ENCODE results near the gene DNAH12. TPM values are rescaled to one million over a fixed set of nuclear protein-coding genes. Genes with fewer than 3 reads are reported as not detected.
A peak's percentile ranks its signal among the peaks of the same experiment; 100 is the strongest.
"Not testable (repeated sequence)": the region's sequence is repeated elsewhere in the genome, so short reads cannot be mapped to it uniquely, and the experiment has no call there.

DNAH12 gene
- polyA plus RNA-seq, 3 donors: 0.03 TPM; not detected in 2

GRCh38 chr3:57451150-57451846 is 92.8 kb downstream of the DNAH12 start:
- H3K4me3 ChIP-seq (replicated peaks in 1 of 3; ENCODE audit: low read depth in 2 of 3, low read length in 3 of 3): no peak overlapping the region
- no peak overlapping the region for H3K4me2 ChIP-seq (replicated peaks; ENCODE audit: extremely low read depth, low read length, poor library complexity, severe bottlenecking)
- no peaks in the 10 kb centered on the region for H3K4me1 ChIP-seq (ENCODE audit: control insufficient read depth in 1 of 2, insufficient read depth in 2 of 2, low read length in 2 of 2)
- no peaks in the 10 kb centered on the region for H3K36me3 ChIP-seq (replicated peaks in 1 of 2; ENCODE audit: control insufficient read depth in 1 of 2, insufficient read depth in 2 of 2, low read length in 2 of 2)
- WGBS (ENCODE audit: insufficient coverage): 98% methylated on average over 4 of the region's 14 CpGs
- no peaks in the 10 kb centered on the region for H3K9me3 ChIP-seq (replicated peaks in 1 of 2; ENCODE audit: control insufficient read depth in 1 of 2, insufficient read depth in 1 of 2, low read length in 2 of 2)
- H3K4me3 Mint-ChIP-seq: no peak overlapping the region
- no peak overlapping the region for H3K27ac ChIP-seq (ENCODE audit: low read depth in 1 of 2, low read length in 2 of 2)
- intact Hi-C loops (cut with micrococcal nuclease): no loop called here
- no peak overlapping the region for H3K9ac ChIP-seq (ENCODE audit: insufficient read depth, low read length, poor library complexity, severe bottlenecking)
- H3K27me3 ChIP-seq (ENCODE audit: control insufficient read depth in 2 of 2, insufficient read depth in 2 of 2, low read length in 2 of 2): no peaks in the 10 kb centered on the region
- H2AFZ ChIP-seq (ENCODE audit: insufficient read depth, low read depth, low read length, poor library complexity, severe bottlenecking): no peak overlapping the region
- peaks cover 0 to 2% (median 2%) of the 10 kb centered on the region in 3 donors for H3K27me3 Mint-ChIP-seq (ENCODE audit: low read depth in 3 of 3)
- no peak for DNase-seq
- peaks cover 0 to 11% (median 0%) of the 10 kb centered on the region in 7 donors for H3K9me3 Mint-ChIP-seq
- no peaks in the 10 kb centered on the region for H3K36me3 Mint-ChIP-seq
- H4K20me1 ChIP-seq (ENCODE audit: insufficient read depth, low read length): no peaks in the 10 kb centered on the region
- TF ChIP-seq CTCF (IDR thresholded peaks at IDR 0.05): no peak
- H3K27ac Mint-ChIP-seq: peak overlapping the region in 1 of 7 donors; percentile 60
- no peaks in the 10 kb centered on the region for H3K4me1 Mint-ChIP-seq
- no peaks in the 10 kb centered on the region for H3K79me2 ChIP-seq (ENCODE audit: insufficient read depth, low read length)

GRCh38 chr3:57449276-57449847 is 94.8 kb downstream of the DNAH12 start:
- 92% methylated on average over 13 of the region's 33 CpGs for WGBS (ENCODE audit: insufficient coverage)
- H3K4me1 Mint-ChIP-seq; H3K27ac Mint-ChIP-seq; H3K27me3 Mint-ChIP-seq (ENCODE audit: low read depth in 3 of 3); H3K4me3 Mint-ChIP-seq; H3K36me3 ChIP-seq (replicated peaks in 1 of 2; ENCODE audit: control insufficient read depth in 1 of 2, insufficient read depth in 2 of 2, low read length in 2 of 2); H4K20me1 ChIP-seq (ENCODE audit: insufficient read depth, low read length); H3K27ac ChIP-seq (ENCODE audit: low read depth in 1 of 2, low read length in 2 of 2); H3K9ac ChIP-seq (ENCODE audit: insufficient read depth, low read length, poor library complexity, severe bottlenecking); H3K36me3 Mint-ChIP-seq; DNase-seq; H3K79me2 ChIP-seq (ENCODE audit: insufficient read depth, low read length); H3K27me3 ChIP-seq (ENCODE audit: control insufficient read depth in 2 of 2, insufficient read depth in 2 of 2, low read length in 2 of 2); H2AFZ ChIP-seq (ENCODE audit: insufficient read depth, low read depth, low read length, poor library complexity, severe bottlenecking); H3K4me1 ChIP-seq (ENCODE audit: control insufficient read depth in 1 of 2, insufficient read depth in 2 of 2, low read length in 2 of 2); H3K9me3 ChIP-seq (replicated peaks in 1 of 2; ENCODE audit: control insufficient read depth in 1 of 2, insufficient read depth in 1 of 2, low read length in 2 of 2); H3K4me2 ChIP-seq (replicated peaks; ENCODE audit: extremely low read depth, low read length, poor library complexity, severe bottlenecking); H3K4me3 ChIP-seq (replicated peaks in 1 of 3; ENCODE audit: low read depth in 2 of 3, low read length in 3 of 3); intact Hi-C loops (cut with micrococcal nuclease): not testable (repeated sequence)
- peaks cover 0 to 11% (median 0%) of the 10 kb centered on the region in 7 donors for H3K9me3 Mint-ChIP-seq

GRCh38 chr3:57448489-57448888 is 95.7 kb downstream of the DNAH12 start:
- H3K4me1 Mint-ChIP-seq; H3K79me2 ChIP-seq (ENCODE audit: insufficient read depth, low read length); intact Hi-C loops (cut with micrococcal nuclease); H3K4me1 ChIP-seq (ENCODE audit: control insufficient read depth in 1 of 2, insufficient read depth in 2 of 2, low read length in 2 of 2); H3K4me3 Mint-ChIP-seq; H3K9ac ChIP-seq (ENCODE audit: insufficient read depth, low read length, poor library complexity, severe bottlenecking); H3K27me3 Mint-ChIP-seq (ENCODE audit: low read depth in 3 of 3); H4K20me1 ChIP-seq (ENCODE audit: insufficient read depth, low read length); H3K4me2 ChIP-seq (replicated peaks; ENCODE audit: extremely low read depth, low read length, poor library complexity, severe bottlenecking); H3K27me3 ChIP-seq (ENCODE audit: control insufficient read depth in 2 of 2, insufficient read depth in 2 of 2, low read length in 2 of 2); H3K4me3 ChIP-seq (replicated peaks in 1 of 3; ENCODE audit: low read depth in 2 of 3, low read length in 3 of 3); H3K36me3 Mint-ChIP-seq; H2AFZ ChIP-seq (ENCODE audit: insufficient read depth, low read depth, low read length, poor library complexity, severe bottlenecking); H3K36me3 ChIP-seq (replicated peaks in 1 of 2; ENCODE audit: control insufficient read depth in 1 of 2, insufficient read depth in 2 of 2, low read length in 2 of 2); H3K27ac ChIP-seq (ENCODE audit: low read depth in 1 of 2, low read length in 2 of 2); H3K9me3 ChIP-seq (replicated peaks in 1 of 2; ENCODE audit: control insufficient read depth in 1 of 2, insufficient read depth in 1 of 2, low read length in 2 of 2); DNase-seq; H3K27ac Mint-ChIP-seq: not testable (repeated sequence)
- WGBS (ENCODE audit: insufficient coverage): 92% methylated on average over 2 of the region's 5 CpGs
- peaks cover 0 to 11% (median 0%) of the 10 kb centered on the region in 7 donors for H3K9me3 Mint-ChIP-seq

Measured in CD14-positive monocyte (primary cell).